SK-N-SH treated with all-trans-retinoic acid at 6 μM for 48 hours (cell line): Measurements from ENCODE around the gene HPCAL1.

Experiments used
- ATAC-seq: fragments of 200-7000 bp; cut with Tn5 transposase; 3 replicates; pipeline ENCODE4 v1.9.1; 2020; ENCODE audit warnings: mild to moderate bottlenecking, moderate library complexity
- ARNTL ChIP-seq: fragments of 450-650 bp; formaldehyde crosslinking; IDR thresholded peaks from 2 replicates; pipeline ENCODE4 v1.5.0; 2020; ENCODE audit warnings: low read depth, mild to moderate bottlenecking, moderate library complexity, borderline replicate concordance
- BACH2 ChIP-seq: fragments of 250-450 bp; sonication (Bioruptor Pico); IDR thresholded peaks from 2 replicates; pipeline ENCODE4 v1.9.0; 2021; ENCODE audit warnings: mild to moderate bottlenecking, borderline replicate concordance
- ESRRG ChIP-seq: fragments of 250-450 bp; sonication (Bioruptor Pico); IDR thresholded peaks from 2 replicates; pipeline ENCODE4 v1.6.1; 2021; ENCODE audit warnings: mild to moderate bottlenecking
- GLIS3 ChIP-seq: fragments of 250-450 bp; sonication (Bioruptor Pico); IDR thresholded peaks from 2 replicates; pipeline ENCODE4 v1.5.0; 2020; ENCODE audit warnings: mild to moderate bottlenecking, moderate library complexity
- OSR1 ChIP-seq: fragments of 250-450 bp; sonication (Bioruptor Pico); IDR thresholded peaks from 2 replicates; pipeline ENCODE4 v1.8.0; 2022; ENCODE audit warnings: moderate library complexity, mild to moderate bottlenecking, inconsistent platforms
- RARB ChIP-seq: fragments of 250-450 bp; sonication (Bioruptor Pico); IDR thresholded peaks from 2 replicates; pipeline ENCODE4 v1.8.0; 2021; ENCODE audit warnings: mild to moderate bottlenecking, moderate library complexity
- SNAI2 ChIP-seq: fragments of 250-450 bp; sonication (Bioruptor Pico); IDR thresholded peaks from 2 replicates; pipeline ENCODE4 v1.5.0; 2020; ENCODE audit warnings: mild to moderate bottlenecking, moderate library complexity
- TCF4 ChIP-seq: fragments of 250-450 bp; sonication (Bioruptor Pico); IDR thresholded peaks from 2 replicates; pipeline ENCODE4 v1.8.0; 2021; ENCODE audit warnings: mild to moderate bottlenecking, moderate library complexity, borderline replicate concordance
- TOX ChIP-seq: fragments of 250-450 bp; sonication (Bioruptor Pico); IDR thresholded peaks from 2 replicates; pipeline ENCODE4 v1.8.0; 2021; ENCODE audit warnings: mild to moderate bottlenecking, moderate library complexity, borderline replicate concordance
- ZC3H10 ChIP-seq: fragments of 250-450 bp; sonication (Bioruptor Pico); IDR thresholded peaks from 2 replicates; pipeline ENCODE4 v1.5.1; 2021; ENCODE audit warnings: mild to moderate bottlenecking, moderate library complexity
- ZFP3 ChIP-seq: fragments of 250-450 bp; sonication (Bioruptor Pico); IDR thresholded peaks from 2 replicates; pipeline ENCODE4 v1.5.0; 2020; ENCODE audit warnings: mild to moderate bottlenecking, moderate library complexity
- ZFP30 ChIP-seq: fragments of 450-650 bp; formaldehyde crosslinking; IDR thresholded peaks from 2 replicates; pipeline ENCODE4 v1.5.0; 2022; ENCODE audit warnings: mild to moderate bottlenecking, moderate library complexity
- ZNF565 ChIP-seq: fragments of 450-650 bp; formaldehyde crosslinking; conservative IDR thresholded peaks from 2 replicates; pipeline ENCODE4 v1.5.0; 2020; ENCODE audit warnings: low read depth, mild to moderate bottlenecking, moderate library complexity
- ZNF70 ChIP-seq: fragments of 450-650 bp; formaldehyde crosslinking; IDR thresholded peaks from 2 replicates; pipeline ENCODE4 v1.5.0; 2020; ENCODE audit warnings: mild to moderate bottlenecking, moderate library complexity
- ZNF8 ChIP-seq: fragments of 450-650 bp; formaldehyde crosslinking; IDR thresholded peaks from 2 replicates; pipeline ENCODE4 v1.5.0; 2020; ENCODE audit warnings: mild to moderate bottlenecking, moderate library complexity
- TF ChIP-seq, protein P1 (sequence below): fragments of 250-450 bp; sonication (Bioruptor Pico); IDR thresholded peaks from 2 replicates; pipeline ENCODE4 v1.5.0; 2020; ENCODE audit warnings: mild to moderate bottlenecking, moderate library complexity
- TF ChIP-seq, protein P2 (sequence below): fragments of 250-450 bp; sonication (Bioruptor Pico); IDR thresholded peaks from 2 replicates; pipeline ENCODE4 v1.5.1; 2021; ENCODE audit warnings: mild to moderate bottlenecking, moderate library complexity
- TF ChIP-seq, protein P3 (sequence below): fragments of 250-450 bp; sonication (Bioruptor Pico); IDR thresholded peaks from 2 replicates; pipeline ENCODE4 v1.8.0; 2021; ENCODE audit warnings: low read depth, mild to moderate bottlenecking, moderate library complexity, borderline replicate concordance
- TF ChIP-seq, protein P4 (sequence below): fragments of 250-450 bp; sonication (Bioruptor Pico); IDR thresholded peaks from 2 replicates; pipeline ENCODE4 v1.5.1; 2020; ENCODE audit warnings: low read depth, mild to moderate bottlenecking, moderate library complexity

Gene HPCAL1

DNA sequence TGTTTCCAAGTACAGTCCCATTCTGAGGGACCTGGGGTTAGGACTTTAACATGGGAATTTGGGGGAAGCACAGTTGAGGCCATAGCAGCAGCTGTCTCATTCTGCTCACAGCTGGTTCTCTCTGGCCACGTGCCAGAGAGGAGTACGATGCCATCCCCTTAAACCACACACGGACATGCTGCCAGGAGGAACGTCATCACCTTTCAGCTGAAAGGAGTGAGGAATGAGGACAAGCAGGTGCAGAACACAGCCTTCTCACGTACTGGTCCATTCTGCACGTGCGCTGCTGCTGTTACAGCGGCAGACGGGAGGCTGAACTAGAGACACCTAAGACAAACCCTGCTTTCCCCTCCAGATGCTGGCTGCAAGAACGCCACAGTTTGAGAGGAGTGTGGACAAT, 111.9 kb downstream of the HPCAL1 start:
- no peak for ATAC-seq

DNA sequence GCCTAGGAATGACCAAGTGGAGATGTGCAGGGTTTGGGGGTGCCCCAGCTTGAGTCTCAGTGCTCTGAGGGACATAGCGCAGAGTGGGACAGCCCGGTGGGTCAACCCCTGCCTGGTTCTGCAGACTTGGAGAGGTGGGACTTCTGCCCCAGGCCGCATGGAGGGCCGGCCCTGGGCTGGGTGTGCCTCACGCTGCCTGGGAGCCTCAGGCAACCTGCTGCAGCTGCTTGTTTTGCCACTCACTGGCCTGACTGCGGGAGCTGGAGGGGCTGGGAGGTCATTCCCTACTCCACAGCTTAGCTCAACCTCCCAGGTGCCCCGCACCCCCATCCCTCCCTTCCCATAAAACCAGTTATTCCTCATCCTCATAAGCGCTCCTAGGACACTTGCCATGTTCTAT, 112.3 kb downstream of the HPCAL1 start:
- TF ChIP-seq, protein P1, sequence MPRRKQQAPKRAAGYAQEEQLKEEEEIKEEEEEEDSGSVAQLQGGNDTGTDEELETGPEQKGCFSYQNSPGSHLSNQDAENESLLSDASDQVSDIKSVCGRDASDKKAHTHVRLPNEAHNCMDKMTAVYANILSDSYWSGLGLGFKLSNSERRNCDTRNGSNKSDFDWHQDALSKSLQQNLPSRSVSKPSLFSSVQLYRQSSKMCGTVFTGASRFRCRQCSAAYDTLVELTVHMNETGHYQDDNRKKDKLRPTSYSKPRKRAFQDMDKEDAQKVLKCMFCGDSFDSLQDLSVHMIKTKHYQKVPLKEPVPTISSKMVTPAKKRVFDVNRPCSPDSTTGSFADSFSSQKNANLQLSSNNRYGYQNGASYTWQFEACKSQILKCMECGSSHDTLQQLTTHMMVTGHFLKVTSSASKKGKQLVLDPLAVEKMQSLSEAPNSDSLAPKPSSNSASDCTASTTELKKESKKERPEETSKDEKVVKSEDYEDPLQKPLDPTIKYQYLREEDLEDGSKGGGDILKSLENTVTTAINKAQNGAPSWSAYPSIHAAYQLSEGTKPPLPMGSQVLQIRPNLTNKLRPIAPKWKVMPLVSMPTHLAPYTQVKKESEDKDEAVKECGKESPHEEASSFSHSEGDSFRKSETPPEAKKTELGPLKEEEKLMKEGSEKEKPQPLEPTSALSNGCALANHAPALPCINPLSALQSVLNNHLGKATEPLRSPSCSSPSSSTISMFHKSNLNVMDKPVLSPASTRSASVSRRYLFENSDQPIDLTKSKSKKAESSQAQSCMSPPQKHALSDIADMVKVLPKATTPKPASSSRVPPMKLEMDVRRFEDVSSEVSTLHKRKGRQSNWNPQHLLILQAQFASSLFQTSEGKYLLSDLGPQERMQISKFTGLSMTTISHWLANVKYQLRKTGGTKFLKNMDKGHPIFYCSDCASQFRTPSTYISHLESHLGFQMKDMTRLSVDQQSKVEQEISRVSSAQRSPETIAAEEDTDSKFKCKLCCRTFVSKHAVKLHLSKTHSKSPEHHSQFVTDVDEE (CRISPR knock-in tag): no peak
- no peak for TF ChIP-seq TCF4
- TF ChIP-seq GLIS3 (CRISPR knock-in tag): no peak
- TF ChIP-seq BACH2 (CRISPR knock-in tag): no peak
- TF ChIP-seq ZNF8: no peak
- no peak for TF ChIP-seq ZFP3 (CRISPR knock-in tag)
- no peak for TF ChIP-seq OSR1
- no peak for TF ChIP-seq ZNF70
- TF ChIP-seq, all 23 proteins: peak for 0
- no peak for ATAC-seq

More for the DNA sequence above, 111.9 kb downstream of the HPCAL1 start:
- TF ChIP-seq BACH2 (CRISPR knock-in tag) (no peak), ZC3H10 (CRISPR knock-in tag) (no peak)
- TF ChIP-seq, protein P1 (CRISPR knock-in tag): no peak
- TF ChIP-seq, protein P2, sequence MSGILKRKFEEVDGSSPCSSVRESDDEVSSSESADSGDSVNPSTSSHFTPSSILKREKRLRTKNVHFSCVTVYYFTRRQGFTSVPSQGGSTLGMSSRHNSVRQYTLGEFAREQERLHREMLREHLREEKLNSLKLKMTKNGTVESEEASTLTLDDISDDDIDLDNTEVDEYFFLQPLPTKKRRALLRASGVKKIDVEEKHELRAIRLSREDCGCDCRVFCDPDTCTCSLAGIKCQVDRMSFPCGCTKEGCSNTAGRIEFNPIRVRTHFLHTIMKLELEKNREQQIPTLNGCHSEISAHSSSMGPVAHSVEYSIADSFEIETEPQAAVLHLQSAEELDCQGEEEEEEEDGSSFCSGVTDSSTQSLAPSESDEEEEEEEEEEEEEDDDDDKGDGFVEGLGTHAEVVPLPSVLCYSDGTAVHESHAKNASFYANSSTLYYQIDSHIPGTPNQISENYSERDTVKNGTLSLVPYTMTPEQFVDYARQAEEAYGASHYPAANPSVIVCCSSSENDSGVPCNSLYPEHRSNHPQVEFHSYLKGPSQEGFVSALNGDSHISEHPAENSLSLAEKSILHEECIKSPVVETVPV (CRISPR knock-in tag): no peak

DNA sequence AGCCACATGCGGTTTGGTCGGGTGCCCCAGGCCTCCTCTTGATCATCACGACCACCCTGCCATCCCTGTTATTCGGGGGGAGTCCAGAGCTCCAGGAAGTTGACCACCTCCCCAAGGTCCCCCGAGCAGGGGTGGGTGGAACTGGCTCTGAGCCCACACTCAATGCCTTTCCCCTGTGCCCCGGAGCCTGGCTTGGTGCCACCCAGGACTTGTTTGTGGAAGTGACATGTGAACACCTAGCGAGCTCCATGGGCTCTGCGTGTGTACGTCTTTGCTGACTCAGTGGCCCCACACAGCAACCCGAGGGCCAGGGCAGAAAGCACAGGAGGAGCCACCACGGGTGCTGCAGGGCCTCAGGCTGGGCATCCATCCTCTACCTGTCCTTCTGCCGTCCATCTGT, 112.9 kb downstream of the HPCAL1 start:
- TF ChIP-seq TOX (CRISPR knock-in tag) (no peak), BACH2 (CRISPR knock-in tag) (no peak), SNAI2 (no peak), ARNTL (CRISPR knock-in tag) (no peak), ESRRG (CRISPR knock-in tag) (no peak), ZFP3 (CRISPR knock-in tag) (no peak)
- TF ChIP-seq, protein P3, sequence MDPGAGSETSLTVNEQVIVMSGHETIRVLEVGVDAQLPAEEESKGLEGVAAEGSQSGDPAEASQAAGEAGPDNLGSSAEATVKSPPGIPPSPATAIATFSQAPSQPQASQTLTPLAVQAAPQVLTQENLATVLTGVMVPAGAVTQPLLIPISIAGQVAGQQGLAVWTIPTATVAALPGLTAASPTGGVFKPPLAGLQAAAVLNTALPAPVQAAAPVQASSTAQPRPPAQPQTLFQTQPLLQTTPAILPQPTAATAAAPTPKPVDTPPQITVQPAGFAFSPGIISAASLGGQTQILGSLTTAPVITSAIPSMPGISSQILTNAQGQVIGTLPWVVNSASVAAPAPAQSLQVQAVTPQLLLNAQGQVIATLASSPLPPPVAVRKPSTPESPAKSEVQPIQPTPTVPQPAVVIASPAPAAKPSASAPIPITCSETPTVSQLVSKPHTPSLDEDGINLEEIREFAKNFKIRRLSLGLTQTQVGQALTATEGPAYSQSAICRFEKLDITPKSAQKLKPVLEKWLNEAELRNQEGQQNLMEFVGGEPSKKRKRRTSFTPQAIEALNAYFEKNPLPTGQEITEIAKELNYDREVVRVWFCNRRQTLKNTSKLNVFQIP: no peak
- no peak for ATAC-seq

DNA sequence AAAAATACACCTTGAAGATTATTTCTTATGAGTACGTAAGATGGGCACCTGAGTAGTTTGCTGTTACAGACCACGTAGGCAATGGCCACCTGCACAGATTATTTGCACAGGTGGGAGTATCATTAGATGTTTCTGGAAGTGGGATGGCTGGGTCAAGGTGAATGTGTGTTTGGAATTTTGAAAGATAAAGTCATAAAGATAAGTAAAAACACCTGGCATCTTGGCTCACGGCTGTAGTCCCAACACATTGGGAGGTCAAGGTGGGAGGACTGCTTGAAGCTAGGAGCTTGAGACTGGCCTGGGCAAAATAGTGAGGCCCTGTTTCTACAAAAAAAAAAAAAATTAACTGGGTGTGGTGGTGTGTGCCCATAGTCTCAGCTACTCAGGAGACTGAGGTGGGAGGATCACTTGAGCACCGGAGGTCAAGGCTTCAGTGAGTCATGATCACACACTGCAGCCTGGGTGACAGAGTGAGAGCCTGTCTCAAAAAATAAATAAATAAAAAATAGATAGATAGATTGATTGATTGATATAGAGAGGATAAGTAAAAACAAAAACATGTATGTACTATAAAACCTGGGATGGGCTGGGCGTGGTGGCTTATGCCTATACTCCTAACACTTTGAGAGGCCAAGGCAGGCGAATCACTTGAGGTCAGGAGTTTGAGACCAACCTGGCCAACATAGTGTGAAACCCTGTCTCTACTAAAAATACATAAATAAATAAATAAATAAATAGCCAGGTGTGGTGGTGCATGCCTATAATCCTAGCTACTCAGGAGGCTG, 115.0 kb downstream of the HPCAL1 start:
- ATAC-seq: no peak
- TF ChIP-seq ARNTL (CRISPR knock-in tag) (no peak), ZNF70 (no peak), TOX (CRISPR knock-in tag) (no peak), RARB (CRISPR knock-in tag) (no peak), TCF4 (no peak), ZNF565 (no peak), OSR1 (no peak), ZFP3 (CRISPR knock-in tag) (no peak), ZFP30 (CRISPR knock-in tag) (no peak), SNAI2 (no peak)
- TF ChIP-seq, protein P1 (CRISPR knock-in tag): no peak
- TF ChIP-seq, protein P4, sequence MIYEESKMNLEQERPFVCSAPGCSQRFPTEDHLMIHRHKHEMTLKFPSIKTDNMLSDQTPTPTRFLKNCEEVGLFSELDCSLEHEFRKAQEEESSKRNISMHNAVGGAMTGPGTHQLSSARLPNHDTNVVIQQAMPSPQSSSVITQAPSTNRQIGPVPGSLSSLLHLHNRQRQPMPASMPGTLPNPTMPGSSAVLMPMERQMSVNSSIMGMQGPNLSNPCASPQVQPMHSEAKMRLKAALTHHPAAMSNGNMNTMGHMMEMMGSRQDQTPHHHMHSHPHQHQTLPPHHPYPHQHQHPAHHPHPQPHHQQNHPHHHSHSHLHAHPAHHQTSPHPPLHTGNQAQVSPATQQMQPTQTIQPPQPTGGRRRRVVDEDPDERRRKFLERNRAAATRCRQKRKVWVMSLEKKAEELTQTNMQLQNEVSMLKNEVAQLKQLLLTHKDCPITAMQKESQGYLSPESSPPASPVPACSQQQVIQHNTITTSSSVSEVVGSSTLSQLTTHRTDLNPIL (CRISPR knock-in tag): no peak
- TF ChIP-seq, protein P3: no peak
